Activated CD4-positive, alpha-beta T cell treated with anti-CD3 and anti-CD28 coated beads, Interleukin-2, amount 50 U/mL, for 1 hour (primary cell): ENCODE results near the gene LCLAT1.

Experiments used
- DNase-seq: peaks from one replicate; pipeline ENCODE4 v3.0.0-alpha.2; 2020

Gene LCLAT1

DNA sequence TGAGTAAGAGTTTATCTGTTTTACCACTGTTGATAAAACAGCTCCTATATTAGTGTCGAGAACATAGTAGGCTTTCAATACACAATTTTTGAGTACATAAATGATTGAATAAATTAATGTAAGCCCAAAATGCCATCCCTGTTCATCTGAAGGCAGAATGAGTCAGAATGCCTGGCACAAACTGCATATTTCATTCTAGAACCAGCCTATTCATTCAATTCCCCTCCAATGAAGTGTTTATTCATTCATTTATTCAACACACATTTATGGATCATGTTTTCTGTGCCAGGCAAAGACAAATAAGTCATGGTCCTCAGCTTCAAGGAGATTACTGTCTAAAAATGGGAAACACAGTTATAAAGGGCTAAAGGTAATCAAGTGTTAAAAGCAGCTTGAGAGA, 22.8 kb upstream of the LCLAT1 start:
- DNase-seq = no peak

DNA sequence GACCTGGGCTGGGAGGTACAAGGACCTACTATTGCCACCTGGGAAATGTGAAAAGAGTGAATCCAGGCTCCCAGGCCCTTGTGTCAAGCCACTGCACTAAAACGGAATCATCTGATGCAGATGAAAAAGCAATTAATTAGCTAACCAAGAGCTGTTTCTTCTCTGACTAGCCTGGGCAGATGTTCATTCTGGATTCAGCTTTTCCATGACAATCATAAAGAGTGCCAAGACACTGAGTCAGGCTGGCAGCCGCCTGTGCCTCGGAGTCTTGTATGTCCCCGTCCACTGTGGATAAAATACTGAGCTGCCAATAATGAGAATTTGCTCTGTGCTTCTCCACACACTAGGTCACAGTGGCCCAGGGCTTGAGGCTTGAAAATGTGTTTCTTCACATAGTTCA, 21.7 kb upstream of the LCLAT1 start:
- no peak for DNase-seq

- DNase-seq = no peak
Observed at GRCh38 chr2:30427606-30428347, 19.3 kb upstream of the LCLAT1 start.

- DNase-seq = no peak
Observed at GRCh38 chr2:30428348-30428662, 18.7 kb upstream of the LCLAT1 start.

DNA sequence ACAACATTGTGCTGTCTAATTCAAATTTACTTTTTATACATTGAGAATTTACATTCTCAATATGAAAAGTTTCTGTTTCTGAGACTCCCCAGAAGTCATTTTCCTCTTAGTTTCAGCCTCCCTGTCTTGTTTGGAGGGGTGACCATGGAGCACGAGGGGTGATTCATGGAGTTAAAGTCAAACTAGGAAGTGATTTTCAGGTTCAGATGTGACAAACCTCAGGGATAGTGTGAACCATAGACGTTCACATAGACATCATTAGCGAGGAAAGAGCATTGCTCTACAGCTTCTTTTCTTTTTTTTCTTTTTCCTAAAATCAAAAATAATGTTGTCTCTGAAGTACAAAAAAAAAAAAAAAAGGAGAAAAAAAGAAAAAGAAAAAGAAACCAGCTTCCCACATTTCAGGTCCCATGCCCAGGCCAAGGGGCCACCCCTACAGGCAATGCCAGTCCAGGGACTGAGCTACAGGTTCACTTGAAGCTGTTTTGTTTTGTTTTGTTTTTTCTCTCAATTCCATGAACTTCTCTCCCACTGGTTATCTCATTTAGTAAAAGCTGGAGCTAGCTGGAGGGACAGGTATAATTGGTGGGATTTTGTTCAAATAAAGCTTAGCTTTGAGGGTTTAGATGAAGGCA, 18.1 kb upstream of the LCLAT1 start:
- DNase-seq = no peak

GRCh38 chr2:30433541-30434299, 13.3 kb upstream of the LCLAT1 start:
- DNase-seq = no peak

DNA sequence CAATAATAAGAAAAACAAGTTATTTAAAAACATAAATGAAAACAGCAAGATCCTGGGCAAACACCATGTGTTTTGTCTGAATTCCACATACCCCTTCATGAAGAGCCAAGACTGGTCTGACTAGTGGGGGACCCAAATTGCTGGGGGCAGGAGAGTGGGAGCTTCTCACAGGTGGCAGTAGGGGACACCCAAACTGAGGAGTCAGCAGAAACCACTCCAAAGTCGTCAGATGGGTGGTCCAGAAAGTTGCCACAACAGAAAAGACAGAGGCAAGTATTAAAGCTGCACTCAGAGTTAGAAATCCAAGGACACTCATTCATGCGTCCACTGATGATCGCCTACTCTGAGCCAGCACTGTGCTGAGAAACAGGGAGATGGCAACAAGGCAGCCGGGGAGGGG, 12.3 kb upstream of the LCLAT1 start:
- no peak for DNase-seq

GRCh38 chr2:30436859-30437435, 10.1 kb upstream of the LCLAT1 start:
- no peak for DNase-seq

DNA sequence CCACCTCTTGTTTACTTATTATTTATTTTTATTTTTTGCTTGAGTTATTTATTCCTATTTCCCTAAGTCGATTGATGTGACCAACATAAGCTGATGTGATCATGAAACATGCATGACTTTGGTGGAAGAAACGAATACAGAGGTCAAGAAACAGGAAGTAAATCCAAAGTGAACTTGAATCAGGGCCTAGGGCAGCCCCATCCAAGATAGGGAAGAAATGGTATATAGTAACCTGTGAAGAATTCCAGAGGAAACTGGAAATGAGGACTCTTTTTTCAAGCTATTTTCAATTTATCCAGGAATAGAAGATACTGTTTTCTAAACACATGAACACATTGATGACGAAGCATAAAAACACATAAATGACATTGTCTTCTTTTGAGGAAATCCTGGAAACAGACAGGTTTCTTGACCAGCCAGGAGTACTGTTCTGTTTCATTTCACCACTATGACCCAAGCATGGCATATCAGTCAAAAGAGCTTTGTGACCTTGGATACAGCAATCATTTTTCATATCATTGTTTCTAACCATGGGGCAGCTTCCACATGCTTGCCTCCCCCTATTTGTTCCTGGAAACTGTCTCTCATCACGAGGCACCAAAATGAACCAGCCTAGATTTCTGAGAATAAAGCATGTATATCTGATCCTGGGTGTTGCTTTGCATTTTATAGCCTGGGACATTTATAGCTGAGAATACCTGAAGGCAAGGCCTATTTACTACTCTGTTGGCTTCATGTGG, 9.1 kb upstream of the LCLAT1 start:
- no peak for DNase-seq

DNA sequence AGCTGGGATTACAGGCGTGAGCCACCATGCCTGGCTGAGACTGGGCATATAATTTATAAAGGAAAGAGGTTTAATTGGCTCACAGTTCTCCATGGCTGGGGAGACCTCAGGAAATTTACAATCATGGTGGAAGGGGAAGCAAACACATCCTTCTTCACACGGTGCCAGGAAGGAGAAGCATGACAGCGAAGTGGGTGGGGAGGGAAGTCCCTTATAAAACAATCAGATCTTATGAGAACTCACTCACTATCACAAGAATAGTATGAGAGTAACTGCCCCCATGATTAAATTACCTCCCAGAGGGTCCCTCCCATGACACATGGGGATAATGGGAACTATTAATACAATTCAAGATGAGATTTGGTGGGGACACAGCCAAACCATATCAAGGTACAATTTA, 7.8 kb upstream of the LCLAT1 start:
- DNase-seq = no peak

DNA sequence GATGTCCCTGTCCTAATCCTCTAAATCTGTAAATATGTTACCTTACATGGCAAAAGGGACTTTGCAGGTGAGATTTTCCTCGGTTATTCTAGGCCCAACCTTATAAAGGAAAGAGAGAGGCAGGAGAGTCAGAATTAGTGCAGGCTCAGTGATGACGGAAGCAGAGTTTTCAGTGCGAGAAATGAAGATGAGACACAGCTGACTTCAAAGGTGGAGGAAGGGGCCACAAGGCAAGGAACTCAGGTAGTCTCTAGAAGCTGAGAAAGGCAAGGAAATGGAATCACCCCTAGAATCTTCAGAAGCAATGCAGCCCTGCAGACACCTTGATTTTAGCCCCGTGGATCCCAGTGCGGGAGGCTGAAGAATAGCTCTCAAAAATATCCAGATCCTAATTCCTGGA, 7.2 kb upstream of the LCLAT1 start:
- DNase-seq = no peak

DNA sequence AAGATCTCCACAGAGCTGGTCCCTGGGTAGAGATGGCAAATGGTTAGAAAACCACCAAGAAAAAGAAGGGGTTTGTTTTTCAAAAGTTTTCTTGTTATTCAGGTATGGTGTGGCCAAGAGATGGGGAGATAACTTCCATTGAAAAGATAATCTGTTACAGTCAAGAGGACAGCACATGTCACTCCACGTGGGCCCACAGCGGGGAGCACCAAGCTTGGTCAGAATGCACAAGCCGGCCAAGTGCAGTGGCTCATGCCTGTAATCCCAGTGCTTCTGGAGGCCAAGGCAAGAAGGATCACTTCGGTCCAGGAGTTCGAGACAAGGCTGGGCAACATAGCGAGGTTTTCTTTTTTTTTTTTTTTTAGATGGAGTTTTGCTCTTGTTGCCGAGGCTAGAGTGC, 6.0 kb upstream of the LCLAT1 start:
- DNase-seq = no peak

DNA sequence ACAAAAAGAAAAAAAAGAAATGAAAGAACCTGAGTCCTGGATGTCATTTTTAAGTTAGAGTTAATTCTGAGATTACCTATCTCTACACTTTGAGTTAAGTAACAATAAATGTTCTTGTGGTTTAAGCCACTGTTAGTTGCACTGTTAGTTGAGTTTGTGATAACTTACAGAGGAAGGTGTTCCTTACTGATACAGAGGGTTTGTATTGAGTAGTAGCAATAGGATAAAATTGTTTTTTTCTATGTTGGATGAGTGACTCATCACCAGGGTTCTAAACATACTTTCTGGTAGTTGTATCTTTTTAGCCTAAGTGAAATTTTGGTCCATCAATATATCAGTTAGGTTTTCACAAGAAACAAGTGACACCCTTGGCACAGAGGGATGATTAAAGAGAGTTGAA, 4.0 kb upstream of the LCLAT1 start:
- DNase-seq = no peak

GRCh38 chr2:30444273-30444672, 2.8 kb upstream of the LCLAT1 start:
- no peak for DNase-seq

GRCh38 chr2:30445266-30445821, 1.7 kb upstream of the LCLAT1 start:
- DNase-seq = no peak

- DNase-seq = no peak
Observed at GRCh38 chr2:30446602-30447148, 371 bp upstream of the LCLAT1 start.

GRCh38 chr2:30448308-30448707, 1.3 kb downstream of the LCLAT1 start:
- no peak for DNase-seq

- no peak for DNase-seq
Observed at GRCh38 chr2:30448866-30449265, 1.8 kb downstream of the LCLAT1 start.

- no peak for DNase-seq
Observed at GRCh38 chr2:30450025-30450424, 3.0 kb downstream of the LCLAT1 start.

DNA sequence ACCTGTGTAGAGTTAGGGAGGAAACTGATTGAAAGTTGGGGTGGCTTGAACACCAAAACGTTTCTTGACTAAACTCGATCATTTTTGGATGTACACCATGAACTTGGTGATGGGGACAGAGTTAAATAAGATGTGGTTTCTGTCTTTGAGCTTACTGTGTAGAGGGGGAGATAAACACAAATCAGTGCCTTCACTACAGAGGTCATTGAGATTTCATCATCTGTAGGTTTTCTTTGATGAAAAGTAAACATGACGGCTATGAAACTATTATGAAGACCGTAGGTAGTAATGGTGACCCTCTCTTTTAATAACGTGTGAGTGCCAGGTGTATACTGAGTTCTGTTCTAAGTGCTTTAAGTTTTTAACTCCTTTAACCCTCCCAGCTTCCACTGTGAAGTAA, 6.5 kb downstream of the LCLAT1 start:
- DNase-seq = no peak

DNA sequence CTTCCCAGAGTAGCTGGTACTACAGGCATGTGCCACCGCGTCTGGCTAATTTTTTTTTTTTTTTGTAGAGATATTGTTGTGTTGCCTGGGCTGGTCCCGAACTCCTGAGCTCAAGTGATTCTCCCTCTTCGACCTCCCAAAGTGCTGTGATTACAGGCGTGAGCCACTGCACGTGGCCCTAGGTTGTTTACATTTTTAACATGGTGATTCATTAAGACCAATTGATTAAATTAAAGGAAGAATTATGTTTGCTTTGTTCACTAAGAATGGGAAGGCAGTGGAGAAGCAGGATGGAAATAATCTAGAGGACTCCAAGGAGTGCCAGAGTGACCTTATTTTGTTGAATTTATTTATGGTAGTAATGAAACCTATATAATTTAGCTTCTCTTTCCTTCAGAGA, 7.5 kb downstream of the LCLAT1 start:
- no peak for DNase-seq

DNA sequence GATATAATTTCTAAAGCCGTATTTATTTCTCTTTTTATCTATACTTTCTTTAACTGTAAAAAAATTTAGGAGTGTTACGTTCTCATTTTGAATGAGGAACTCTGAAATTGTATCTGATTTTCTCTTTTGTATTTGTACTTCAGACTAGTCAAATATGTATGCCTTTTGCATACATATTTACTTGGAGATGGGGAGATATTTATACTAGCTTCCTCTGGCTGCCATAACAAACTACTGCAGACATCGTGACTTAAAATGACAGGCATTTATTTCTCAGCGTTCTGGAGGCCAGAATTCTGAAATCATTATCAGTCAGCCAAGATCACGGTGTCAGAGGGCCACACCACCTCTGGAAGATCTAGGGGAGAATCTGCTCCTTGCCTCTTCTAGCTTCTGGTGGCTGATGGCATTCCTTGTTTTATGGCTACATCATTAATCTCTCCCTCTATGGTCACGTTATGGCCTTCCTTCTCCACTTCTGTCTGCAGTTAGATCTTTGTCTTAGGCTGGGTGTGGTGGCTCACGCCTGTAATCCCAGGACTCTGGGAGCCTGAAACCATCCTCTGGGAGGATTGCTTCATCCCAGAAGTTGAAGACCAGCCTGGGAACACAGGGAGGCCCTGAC, 8.2 kb downstream of the LCLAT1 start:
- DNase-seq = no peak
